Measurements from ENCODE around the gene LIN28A.

The LIN28A gene

DNA sequence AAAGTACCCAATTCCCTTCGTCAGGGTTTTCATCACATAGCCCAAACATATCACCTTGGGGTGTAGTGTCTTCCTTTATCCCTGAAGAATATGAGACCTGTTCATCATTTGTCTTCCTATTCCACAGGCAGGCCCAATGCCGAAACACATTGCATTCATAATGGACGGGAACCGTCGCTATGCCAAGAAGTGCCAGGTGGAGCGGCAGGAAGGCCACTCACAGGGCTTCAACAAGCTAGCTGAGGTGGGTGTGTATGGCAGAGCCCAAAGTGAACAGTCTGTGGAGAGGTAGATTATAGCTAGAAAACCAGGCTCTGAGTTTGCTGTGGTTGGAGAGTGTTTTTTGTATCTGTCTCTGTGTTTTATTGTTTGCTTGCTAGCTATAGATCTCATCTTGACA lies 27.4 kb downstream of the LIN28A start:
- DNase-seq, result no peak

DNA sequence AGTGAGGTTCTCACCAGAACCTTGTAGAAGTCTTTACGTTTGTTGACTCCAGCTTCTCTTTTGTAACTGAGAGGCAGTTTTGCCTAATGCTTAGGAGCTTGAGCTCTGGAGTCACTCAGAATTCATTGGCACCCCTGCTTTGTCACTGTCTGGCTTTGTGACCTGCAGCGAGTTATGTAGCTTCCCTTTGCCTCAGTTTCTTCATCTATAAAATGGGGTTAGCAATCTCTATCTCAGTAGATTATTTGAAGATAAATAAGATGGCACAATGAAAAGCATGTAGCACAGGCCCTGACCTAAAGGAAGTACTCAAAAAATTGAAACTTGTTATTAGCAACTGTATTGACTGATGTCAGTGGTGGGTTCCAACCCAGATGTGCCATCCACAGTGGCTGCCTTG lies 29.6 kb downstream of the LIN28A start:
- no peak for DNase-seq

DNA sequence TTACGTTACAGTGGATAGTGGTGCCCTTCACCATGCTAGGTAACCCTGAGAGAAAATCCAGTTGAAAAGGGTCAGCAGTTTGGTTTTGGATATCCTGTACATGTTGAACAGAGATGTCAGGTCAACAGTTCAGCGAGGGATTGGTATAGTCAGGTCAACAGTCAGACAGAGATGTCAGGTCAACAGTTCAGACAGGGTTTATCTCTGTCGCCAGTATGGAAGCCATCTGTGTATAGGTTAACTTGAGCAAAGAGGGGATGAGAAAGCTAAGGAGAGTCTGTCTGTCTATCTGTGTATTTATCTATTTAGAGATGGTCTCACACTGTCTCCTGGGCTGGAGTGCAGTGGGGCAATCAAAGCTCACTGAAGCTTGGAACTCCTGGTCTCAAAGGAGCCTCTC lies 39.3 kb downstream of the LIN28A start:
- DNase-seq, result no peak

DNA sequence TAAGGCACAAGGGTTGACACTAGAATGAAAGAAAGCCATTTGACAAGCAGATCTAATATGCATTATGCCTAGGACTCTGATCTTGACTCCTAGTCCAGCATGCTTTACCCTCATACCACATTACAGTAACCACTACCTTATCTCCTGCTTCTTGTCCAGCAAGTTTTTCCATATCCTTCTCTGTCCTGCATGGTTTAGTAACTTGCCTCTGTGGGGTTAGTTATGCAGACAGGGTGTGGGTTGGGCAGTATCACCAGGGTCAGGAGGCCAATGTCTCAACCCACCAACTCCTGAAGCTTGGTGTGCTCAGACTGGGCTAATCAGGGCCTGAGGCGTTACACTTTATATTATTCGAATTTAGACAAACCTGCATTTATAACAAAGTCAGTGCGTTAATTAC lies 40.3 kb downstream of the LIN28A start:
- no peak for DNase-seq

DNA sequence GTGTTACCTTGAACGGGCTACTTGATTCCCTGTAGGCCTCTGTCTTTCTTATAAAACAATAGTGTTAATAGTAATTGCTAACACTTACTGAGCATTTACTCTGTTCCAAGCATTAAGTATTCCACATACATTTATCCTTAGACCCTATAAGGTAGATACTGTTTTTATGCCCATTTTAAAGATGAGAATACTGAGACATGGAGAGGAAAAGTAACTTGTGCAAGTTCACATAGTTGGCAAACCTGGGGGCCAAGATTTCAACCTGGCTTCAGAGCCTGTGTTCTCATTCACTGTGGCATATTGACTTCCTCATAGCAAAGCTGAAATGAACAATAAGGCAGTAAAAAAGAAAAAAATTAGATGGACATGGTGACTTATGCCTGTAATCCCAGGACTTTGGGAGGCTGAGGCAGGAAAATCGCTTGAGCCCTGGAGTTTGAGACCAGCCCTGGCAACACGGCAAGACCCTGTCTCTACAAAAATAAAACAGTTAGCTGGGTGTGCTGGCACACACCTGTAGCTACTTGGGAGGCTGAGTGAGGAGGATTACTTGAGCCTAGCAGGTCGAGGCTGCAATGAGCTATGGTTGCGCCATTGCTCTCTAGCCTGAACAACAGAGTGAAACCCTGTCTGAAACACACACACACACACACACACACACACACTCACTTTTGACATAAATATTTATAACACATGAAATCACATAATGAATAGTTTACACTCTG lies 42.0 kb downstream of the LIN28A start:
- DNase-seq, result no peak

DNA sequence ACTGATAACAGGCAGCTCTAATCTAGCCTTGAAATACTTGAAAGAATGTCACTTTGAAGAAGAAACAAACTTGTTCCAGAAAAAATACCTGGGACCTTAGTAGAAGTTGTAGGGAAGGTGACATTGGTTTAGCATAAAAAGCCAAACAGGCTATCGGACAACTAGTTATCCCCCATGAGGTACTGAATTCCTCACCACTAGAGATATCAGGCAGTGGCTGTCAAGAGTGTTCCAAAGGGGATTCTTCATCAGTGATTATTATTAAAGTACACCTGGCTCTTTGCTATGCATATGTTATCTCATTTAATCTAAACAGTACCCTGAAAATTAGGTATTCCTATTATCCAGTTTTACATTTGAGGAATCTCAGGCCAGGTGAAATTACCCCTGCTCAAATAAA lies 48.5 kb downstream of the LIN28A start:
- no peak for DNase-seq

DNA sequence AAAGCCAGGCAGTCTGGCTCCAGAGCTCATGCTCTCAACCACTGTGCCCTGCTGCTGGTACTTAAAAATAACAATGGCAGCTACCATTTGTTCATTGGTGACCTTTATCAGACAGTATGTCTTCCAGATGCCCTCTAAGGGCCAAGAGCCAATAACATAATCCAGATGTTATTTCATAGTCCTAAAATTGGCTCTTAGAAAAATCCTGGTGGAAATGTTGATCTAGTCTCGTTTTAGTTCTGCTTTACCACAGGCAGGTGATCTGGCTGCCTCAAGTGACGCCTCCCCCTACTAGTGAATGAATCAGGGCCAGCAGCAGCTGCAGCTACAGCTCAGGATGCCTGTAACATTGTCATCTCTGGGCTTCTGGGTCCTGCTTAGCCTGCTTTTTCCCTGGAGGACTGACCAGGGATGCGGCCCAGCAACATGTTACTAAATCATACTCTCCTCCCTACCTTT lies 49.0 kb downstream of the LIN28A start:
- DNase-seq, result no peak

DNA sequence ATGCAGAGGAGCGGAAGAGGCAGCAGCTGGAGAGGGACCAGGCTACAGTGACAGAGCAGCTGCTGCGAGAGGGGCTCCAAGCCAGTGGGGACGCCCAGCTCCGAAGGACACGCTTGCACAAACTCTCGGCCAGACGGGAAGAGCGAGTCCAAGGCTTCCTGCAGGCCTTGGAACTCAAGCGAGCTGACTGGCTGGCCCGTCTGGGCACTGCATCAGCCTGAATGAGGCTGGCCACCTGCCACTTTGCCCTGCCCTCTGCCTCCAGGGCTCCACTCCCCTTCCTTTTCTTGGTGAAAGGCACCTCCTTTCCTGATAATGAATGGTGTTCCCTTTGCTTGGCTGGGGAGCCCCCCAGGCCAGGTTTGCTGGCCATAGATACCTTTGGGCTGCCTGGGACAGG lies 58.3 kb downstream of the LIN28A start:
- no peak for DNase-seq

DNA sequence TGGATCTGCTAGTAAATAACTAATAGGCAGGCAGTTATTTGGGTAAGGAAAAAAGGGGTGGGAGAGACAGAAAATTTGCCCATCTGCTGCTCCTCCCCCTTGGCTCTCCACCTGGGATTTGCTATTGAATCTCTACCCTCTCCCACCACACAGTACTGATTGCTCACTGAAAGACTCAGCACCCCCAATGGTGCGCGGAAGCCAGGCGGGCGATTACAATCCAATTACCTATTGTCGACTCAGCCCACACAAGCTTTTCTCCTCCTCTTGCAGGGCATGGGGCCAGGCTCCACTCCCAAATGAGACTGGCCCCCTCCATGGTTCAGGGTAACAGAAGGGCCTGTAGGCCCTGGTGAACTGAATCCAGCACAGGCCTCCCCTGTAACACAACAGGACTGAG lies 58.9 kb downstream of the LIN28A start:
- DNase-seq, result no peak

DNA sequence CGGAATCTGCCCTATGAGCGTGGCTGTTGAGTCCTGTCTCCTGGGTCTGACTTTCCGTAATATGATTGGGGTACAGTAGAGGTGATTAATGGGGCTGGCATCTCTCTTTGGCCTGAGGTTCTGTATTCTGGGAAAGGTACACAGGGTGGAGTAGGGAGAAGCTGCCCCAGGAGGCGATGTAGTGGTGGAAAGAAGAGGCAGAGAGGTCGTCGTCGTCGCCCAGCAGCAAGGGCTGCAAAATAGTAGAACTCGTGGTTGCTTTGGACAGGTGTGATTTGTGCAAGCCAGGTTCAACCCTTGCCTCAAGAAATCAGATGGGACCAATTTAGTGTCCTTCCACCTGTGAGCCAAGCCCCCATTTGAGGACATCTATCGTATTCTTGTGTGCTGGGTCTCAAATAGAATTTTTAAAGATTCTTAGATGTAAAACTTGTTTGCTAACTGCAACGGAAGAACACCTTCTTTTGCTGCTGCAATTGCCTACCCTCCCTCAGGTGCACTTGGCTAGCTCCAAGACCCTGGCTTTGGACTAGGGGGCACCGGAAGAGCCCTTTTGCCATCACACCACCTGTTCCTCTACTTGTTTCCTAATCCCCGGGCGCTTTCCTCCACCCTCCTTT lies 60.4 kb downstream of the LIN28A start:
- DNase-seq, result no peak

DNA sequence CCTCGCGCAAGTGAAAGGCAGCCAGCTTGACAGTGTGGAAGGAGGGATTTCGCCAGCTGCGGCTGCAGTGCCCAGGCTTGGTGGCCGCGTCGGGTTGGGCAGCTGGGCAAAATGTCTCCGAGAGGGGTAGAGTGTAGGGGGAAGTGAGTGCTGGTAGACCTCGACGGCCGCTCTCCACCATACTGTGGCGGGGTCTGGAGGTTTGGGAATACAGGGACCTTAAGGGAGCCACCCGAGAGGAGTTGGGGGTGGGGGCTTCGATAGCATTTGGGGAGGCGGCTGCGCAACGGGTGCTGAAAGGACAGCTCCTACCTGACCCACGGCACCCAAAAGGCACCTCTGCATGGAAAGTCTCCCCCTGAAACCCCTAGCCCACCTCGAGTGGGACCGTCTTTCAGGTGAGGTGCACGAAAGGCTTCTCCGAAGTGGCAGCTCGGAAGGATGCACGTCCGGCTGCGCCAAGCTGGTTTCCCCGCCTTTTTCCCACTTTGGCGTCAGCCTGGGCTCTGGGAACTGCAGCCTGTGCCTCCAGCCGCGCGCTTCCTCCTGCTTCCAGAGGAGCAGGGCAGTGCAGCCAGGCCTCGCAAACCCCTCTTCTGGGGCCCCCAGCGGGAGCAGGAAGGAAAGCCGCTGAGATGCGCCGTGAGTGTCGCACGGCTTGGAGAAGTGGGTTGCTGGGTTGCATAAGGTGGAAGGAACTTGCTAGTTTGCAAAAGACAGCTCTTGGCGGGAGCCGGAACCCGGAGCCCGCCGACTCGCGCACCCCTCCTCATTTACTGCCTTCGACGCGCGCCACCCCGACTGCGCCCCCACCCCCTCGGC lies 61.1 kb downstream of the LIN28A start:
- DNase-seq, result peak; percentile 34

DNA sequence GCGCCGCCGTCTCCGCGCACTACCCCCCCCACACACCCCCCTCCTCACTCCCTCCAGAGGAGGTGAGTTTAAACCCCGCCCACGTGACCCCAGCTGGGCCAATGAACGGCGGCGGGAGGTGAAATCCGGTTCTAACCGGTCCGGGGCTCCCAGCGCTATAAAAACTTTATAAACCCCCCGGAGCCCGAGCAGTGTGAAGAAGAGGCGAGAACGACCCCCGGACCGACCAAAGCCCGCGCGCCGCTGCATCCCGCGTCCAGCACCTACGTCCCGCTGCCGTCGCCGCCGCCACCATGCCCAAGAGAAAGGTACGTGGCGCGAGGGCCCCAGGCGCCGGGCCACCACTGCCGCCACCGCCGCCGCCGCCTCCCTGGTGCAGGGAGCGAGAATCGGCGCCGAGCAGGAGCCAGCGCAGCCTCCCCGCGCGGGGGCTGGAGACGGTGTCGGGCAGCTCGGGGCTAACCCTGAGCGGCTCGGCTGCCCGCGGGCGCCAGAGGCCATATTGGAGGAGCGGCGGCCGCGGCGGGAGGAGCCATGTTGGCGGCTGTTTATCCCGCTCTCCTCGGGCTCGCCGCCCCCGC lies 61.8 kb downstream of the LIN28A start, which contains the start of gene HMGN2:
Gene HMGN2, plus strand, starts transcription at position 121 of the 581 bp plus-strand sequence. Its CDS starts 173 bp downstream, at position 294.
- peak; percentile 90 for DNase-seq

DNA sequence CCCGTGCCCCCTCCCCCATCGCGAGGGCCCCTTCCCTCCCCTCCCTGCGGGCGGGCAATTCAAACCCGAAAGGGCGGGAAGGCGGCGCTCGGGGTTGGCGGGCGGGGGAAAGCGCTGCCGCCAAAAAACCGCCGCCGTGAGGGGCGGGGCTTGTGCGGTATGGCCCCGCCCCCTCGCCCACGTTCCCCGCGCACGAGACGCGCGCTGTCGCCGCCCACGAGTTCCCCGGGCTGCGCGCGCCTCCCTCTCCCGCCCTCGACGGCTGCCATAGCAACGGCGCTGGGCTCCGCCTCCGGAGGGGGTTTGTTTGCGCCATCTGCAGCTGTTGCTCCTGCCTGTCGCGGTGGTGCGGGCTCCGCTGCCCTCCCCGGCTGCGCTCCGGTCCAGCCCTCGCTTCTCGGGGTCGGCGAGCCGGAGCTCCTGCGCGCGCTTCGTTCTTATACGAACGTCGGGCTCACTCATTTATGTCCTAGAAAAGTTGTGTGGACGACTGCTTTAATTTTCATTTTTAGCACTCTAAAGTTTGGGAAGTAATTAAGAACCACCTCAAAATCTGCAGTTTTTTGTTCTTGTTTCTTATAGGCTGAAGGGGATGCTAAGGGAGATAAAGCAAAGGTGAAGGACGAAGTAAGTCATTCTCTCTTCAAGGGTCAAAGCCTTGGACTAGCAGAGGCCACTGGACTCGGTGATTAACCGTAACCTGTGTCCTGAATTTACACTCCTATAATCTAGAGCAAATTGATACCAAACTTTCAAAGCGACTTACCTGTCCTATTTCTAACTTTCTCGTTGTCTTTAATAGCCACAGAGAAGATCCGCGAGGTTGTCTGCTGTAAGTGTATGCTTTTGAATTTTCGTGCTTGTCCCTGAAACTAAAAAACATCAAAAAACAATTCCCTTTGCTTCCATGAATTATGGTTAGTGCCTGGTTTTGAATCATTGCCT lies 62.6 kb downstream of the LIN28A start:
- DNase-seq, result peak; percentile 96

DNA sequence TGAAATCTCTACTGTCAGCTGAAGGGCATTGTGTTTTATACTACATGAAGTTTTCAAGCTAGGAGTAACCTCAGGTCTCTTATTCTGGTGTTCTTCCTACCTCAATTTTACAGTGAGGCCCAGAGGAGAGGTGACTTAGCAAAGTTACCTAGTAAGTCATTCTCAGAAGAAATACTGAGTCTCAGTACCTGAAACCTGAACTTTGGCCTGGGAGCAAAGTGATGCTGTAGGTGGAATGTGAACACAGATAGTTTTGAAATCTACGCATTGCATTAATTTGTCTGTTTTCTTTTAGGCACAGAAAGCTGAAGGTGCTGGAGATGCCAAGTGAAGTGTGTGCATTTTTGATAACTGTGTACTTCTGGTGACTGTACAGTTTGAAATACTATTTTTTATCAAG lies 64.2 kb downstream of the LIN28A start:
- no peak for DNase-seq

DNA sequence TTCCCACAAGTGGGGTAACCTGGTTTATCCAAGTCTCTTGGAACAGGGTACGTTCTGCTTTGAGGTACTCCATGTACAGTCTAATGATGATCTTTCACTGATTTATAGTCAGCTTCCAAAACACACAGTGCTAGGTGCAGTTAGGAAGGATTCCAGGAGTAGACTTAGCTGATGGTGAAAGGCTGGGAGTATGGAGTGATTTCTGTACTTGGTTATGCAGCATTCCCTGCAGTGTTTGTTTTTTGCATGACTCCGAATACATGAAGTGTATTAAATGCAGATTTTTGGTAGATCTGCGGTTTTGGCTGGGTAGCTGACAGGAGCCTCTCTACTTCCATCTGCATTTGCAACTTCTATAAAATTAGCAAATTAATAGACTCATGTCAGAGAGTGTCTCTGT lies 65.4 kb downstream of the LIN28A start:
- DNase-seq, result no peak

DNA sequence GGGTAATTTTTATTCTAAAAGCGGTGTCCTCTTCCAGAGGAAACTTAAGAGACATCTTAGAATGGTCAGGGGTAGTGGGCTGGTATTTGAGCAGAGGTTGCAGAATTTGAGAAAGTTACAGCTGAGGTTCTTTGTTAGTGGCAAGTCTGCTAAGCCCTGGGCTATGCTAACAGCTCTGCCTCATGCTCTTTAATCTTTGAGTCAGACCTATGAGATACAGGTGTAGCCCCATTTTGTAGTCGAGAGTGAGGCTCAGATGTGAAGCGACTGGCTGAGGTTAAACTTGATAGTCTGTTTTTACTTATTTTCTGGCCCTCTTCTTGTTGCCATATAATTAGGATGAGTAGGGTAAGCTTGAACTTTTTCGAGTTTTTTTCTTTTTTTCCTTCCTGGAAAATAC lies 66.3 kb downstream of the LIN28A start:
- DNase-seq, result no peak

DNA sequence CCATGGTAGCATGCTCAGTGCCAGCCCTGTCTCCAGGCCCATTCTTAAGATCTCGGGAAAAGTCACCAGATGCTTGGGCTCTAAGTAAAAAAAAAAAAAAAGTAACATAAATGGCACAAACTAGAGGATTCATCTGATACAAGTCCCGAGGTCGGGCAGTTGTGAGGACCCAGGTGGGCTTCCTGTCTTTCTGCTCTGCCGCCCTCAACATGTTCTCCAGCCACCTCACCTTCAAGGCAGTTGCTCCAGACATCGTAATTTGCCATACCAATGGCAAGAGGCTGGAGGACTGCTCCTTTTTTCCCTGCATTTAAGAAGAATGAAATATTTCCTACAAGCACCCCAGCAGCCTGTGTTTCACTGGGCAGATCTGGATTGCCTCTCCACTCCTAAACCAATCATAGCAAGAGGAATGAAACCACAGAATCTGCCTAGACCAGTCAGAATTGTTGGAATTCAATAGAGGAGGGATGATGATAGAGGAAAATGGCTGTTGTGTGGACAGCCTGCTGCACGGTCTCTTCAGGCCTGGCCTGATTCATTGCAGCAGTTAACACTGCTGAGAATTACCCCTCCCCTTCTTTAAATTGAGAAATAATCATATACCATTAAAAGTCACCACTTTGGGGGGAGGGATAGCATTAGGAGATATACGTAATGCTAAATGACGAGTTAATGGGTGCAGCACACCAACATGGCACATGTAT lies 67.0 kb downstream of the LIN28A start:
- no peak for DNase-seq

DNA sequence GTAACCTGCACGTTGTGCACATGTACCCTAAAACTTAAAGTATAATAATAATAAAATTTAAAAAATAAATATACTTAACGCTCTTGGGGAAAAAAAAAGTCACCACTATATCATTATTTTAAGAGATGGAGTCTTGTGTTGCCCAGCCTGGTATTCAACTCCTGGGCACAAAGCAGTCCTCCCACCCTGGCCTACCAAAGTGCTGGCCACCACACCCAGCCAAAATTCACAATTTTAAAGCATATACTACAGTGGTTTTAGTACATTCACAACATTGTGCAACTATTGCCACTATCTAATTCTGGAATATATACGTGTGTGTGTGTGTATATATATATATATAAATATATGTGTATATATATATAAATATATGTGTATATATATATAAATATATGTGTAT lies 67.5 kb downstream of the LIN28A start:
- DNase-seq, result no peak

DNA sequence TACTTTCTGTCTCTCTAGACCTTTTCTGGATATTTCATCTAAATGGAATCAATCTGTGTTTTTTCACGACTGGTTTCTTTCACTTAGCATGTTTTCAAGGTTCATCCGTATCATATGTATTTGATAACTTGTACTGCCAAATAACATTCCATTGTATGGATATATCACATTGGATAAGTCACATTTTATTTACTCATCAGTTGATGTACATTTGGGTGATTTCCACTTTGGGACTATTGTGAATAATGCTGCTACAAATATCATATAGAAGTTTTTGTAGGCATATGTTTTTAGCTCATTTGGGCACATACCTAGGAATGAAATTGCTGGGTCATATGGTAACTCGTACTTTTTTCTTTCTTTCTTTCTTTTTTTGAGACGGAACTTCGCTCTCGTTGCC lies 68.4 kb downstream of the LIN28A start:
- no peak for DNase-seq

All from CD4-positive, alpha-beta T cell treated with Interleukin-15 for 1 hour (primary cell).